Nephron progenitor cell (in vitro differentiated cells): ENCODE results near the gene RPGRIP1L.

Experiments
- DNase-seq: peaks from one replicate; pipeline ENCODE4 v3.0.0; 2021
- H3K27ac Mint-ChIP-seq: 2 replicates; pipeline ENCODE4 v1.8.0; 2021; ENCODE audit warnings: mild to moderate bottlenecking, moderate library complexity, mixed read lengths
- H3K27me3 Mint-ChIP-seq: 2 replicates; pipeline ENCODE4 v1.8.0; 2021; ENCODE audit warnings: mild to moderate bottlenecking, low read depth, mixed read lengths; ENCODE audit not compliant: poor library complexity
- H3K36me3 Mint-ChIP-seq: 2 replicates; pipeline ENCODE4 v1.8.0; 2021; ENCODE audit warnings: low read depth, mixed read lengths
- H3K4me1 Mint-ChIP-seq: 2 replicates; pipeline ENCODE4 v1.8.0; 2021; ENCODE audit warnings: mixed read lengths
- H3K4me3 Mint-ChIP-seq: 2 replicates; pipeline ENCODE4 v1.8.0; 2021; ENCODE audit warnings: mild to moderate bottlenecking, moderate library complexity, mixed read lengths
- H3K9me3 Mint-ChIP-seq: 2 replicates; pipeline ENCODE4 v1.8.0; 2021; ENCODE audit warnings: mild to moderate bottlenecking, moderate library complexity, mixed read lengths
- TF ChIP-seq, protein P1 (sequence below): fragments of 200-600 bp; sonication (generic); IDR thresholded peaks from 2 replicates; pipeline ENCODE4 v1.5.0; 2021; ENCODE audit warnings: antibody characterized with exemption

The RPGRIP1L gene

DNA sequence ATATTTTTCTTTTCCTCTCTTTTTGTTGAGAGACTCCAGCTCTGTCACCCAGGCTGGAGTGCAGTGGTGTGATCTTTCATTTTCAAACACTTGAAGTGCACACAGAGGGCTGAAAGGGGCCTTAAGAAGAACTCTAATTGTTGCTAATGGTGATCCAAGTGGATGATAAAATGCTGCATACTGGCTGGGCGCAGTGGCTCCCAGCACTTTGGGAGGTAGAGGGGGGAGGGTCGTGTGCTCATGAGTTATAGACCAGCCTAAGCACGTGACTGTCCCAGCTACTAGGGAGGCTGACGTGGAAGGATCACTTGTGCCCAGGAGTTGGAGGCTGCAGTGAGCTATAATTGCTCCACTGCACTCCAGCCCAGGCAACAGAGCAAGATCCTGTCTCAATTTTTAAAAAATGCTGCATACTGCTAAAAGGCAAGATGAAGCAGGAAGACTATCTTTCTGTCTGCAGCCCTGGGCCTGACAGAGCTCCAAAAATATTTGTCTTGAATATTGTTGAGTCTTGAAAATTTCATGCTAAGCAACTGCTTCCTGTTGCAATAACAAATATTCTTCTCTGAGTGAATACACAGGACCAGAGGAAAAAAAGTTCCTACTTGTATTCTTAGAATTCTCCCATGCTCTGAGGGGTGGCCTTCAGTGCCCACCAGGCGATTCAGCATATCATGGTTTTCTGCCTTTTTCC lies 137.0 kb downstream of the RPGRIP1L start:
- Mint-ChIP-seq H3K9me3 (peaks cover 25% of the 10 kb centered on the region), H3K27me3 (peaks cover 5% of the 10 kb centered on the region), H3K4me3 (no peak overlapping the region), H3K4me1 (peaks cover 27% of the 10 kb centered on the region), H3K27ac (no peak overlapping the region), H3K36me3 (peaks cover 11% of the 10 kb centered on the region)
- DNase-seq: no peak
- TF ChIP-seq, protein P1, sequence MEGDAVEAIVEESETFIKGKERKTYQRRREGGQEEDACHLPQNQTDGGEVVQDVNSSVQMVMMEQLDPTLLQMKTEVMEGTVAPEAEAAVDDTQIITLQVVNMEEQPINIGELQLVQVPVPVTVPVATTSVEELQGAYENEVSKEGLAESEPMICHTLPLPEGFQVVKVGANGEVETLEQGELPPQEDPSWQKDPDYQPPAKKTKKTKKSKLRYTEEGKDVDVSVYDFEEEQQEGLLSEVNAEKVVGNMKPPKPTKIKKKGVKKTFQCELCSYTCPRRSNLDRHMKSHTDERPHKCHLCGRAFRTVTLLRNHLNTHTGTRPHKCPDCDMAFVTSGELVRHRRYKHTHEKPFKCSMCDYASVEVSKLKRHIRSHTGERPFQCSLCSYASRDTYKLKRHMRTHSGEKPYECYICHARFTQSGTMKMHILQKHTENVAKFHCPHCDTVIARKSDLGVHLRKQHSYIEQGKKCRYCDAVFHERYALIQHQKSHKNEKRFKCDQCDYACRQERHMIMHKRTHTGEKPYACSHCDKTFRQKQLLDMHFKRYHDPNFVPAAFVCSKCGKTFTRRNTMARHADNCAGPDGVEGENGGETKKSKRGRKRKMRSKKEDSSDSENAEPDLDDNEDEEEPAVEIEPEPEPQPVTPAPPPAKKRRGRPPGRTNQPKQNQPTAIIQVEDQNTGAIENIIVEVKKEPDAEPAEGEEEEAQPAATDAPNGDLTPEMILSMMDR: no peak

DNA sequence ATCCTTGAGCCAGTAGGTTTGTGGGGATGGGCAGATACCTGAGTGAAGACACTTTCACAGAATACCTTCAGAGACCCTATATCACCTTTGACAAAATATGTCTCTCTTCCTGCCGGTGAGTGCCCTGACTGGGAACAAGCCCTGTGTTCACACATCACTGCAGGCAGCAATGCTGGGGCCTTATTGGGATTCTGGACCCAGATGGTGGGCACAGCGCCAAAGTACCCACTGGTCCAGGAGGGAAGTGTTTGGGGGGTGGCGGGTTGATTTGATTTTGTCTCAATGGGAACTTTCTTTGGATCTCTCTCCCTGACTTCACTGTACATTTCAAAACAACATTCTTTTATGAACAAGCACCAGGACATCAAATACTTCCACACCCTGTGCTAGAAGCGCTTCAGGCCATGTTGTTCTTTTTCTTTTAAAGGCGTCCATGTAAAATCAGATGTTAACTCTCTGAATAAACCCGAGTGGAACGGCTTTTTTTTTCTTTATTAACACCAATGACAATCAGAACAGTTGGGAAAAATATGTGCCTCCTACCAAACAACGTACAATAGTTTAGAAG lies 138.3 kb downstream of the RPGRIP1L start:
- no peaks in the 10 kb centered on the region for H3K36me3 Mint-ChIP-seq
- peaks cover 13% of the 10 kb centered on the region for H3K9me3 Mint-ChIP-seq
- TF ChIP-seq, protein P1: no peak
- no peak for DNase-seq
- H3K27me3 Mint-ChIP-seq: peaks cover 5% of the 10 kb centered on the region
- H3K4me1 Mint-ChIP-seq: peaks cover 27% of the 10 kb centered on the region
- H3K27ac Mint-ChIP-seq: no peak overlapping the region
- no peak overlapping the region for H3K4me3 Mint-ChIP-seq

DNA sequence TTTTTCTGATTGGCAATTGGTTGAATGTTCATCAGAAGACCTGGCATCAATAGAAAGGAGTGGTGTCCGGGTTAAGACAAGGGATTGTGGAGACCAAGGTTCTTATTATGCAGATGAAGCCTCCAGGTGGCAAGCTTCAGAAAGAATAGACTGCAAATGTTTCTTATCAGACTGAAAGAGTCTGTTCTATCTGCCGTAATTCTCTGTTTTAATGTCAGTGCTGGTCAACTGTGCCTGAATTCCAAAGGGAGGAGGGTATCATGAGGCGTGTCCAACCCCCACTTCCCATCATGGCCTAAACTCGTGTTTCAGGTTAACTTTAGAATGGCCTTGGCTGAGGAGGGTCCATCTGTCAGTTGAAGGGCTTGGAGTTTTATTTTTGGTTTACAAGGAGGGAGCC lies 140.2 kb downstream of the RPGRIP1L start:
- Mint-ChIP-seq H3K9me3 (peaks cover 4% of the 10 kb centered on the region), H3K4me3 (no peak overlapping the region), H3K36me3 (no peaks in the 10 kb centered on the region), H3K4me1 (peaks cover 35% of the 10 kb centered on the region), H3K27me3 (peaks cover 5% of the 10 kb centered on the region), H3K27ac (peak overlapping the region; percentile 53)
- no peak for DNase-seq
- TF ChIP-seq, protein P1: no peak

DNA sequence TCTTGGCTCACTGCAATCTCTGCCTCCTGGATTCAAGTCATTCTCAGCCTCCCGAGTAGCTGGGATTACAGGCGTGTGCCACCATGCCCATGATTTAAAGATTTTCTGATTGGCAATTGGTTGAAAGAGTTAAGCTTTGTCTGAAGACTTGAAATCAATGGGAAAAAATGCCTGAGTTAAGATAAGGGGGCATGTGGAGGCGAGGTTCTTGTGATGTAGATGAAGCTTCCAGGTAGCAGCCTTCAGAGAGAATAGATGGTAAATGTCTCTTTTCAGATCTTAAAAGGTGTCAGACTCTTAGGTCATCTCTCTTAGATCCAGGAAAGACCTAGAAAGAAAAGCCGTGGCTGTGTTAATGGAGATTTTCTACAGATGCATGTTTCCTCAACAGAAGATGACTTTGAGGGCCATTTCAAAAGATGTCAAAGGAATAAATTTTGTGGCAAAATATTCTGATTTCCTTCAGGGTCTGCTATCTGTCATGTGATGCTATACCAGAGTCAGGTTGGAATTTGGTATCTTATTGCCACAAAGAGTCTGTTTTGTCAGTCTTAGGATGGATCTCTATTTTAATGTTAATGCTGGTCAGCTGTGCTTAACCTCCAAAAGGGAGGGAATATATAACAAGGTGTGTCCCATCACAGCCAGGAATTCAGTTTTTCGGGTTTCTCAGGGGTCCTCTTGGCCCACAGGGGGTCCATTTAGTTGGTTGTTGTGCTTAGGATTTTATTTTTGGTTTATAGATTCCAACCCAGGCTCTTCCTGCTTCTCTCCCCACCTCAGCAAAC lies 142.4 kb downstream of the RPGRIP1L start:
- Mint-ChIP-seq H3K27me3 (peaks cover 6% of the 10 kb centered on the region), H3K4me1 (peaks cover 30% of the 10 kb centered on the region), H3K4me3 (no peak overlapping the region), H3K27ac (no peak overlapping the region), H3K36me3 (no peaks in the 10 kb centered on the region), H3K9me3 (peaks cover 4% of the 10 kb centered on the region)
- TF ChIP-seq, protein P1: no peak
- no peak for DNase-seq

DNA sequence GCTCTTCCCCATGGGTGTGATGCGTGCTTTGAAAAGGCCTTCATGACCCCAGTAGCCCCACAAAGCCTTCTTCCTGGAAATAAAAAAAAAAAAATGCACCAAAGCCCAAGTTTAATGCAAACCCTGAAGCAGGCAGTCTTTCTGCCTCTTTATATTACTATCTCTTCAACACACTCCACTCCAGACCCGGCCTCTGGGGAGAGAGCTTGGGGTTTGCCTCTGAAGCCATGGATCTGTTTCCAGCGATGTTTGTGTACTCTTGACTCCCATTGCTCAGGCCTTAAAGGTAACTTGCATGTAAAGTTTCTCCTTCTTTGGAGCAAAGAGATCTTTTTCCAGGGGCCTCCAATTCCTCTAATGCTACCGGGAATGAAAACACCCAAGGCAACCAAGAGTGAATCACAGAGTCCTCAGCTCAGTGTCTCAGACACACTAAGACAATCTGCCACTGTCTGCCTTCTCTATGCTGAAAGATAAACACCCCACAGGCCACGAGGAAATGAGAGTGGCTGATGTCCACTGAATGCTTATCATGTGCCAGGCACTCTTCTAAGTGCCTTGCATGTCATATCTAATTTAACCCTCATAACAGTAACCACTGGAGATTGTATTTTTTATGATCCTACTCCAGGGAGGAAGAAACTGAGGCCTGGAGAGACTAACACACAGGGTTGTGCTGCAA lies 144.2 kb downstream of the RPGRIP1L start:
- no peak overlapping the region for H3K4me3 Mint-ChIP-seq
- no peak for DNase-seq
- peaks cover 20% of the 10 kb centered on the region for H3K4me1 Mint-ChIP-seq
- H3K36me3 Mint-ChIP-seq: no peaks in the 10 kb centered on the region
- no peak overlapping the region for H3K27ac Mint-ChIP-seq
- peaks cover 6% of the 10 kb centered on the region for H3K27me3 Mint-ChIP-seq
- peaks cover 3% of the 10 kb centered on the region for H3K9me3 Mint-ChIP-seq
- TF ChIP-seq, protein P1: no peak
